Peyer's patch (tissue), 4 donors: ENCODE data around the gene LRCOL1.

Experiments
- POLR2A ChIP-seq, 2 donors: fragments of 450-650 bp; IDR thresholded peaks; one replicate each; pipeline ENCODE4 v1.5.1; 2017; ENCODE audit warnings: antibody characterized with exemption in 2 of 2, mild to moderate bottlenecking in 2 of 2, moderate library complexity in 2 of 2
- TF ChIP-seq, protein P1 (sequence below), 6 experiments: fragments of 450-650 bp in 4 of 6; fragments of 200-600 bp in 2 of 6; sonication (generic) in 1 of 6; IDR thresholded peaks; one replicate each; pipeline ENCODE4 v1.5.1; 2017 to 2019; ENCODE audit warnings: antibody characterized with exemption in 6 of 6, mild to moderate bottlenecking in 3 of 6, moderate library complexity in 1 of 6

DNA sequence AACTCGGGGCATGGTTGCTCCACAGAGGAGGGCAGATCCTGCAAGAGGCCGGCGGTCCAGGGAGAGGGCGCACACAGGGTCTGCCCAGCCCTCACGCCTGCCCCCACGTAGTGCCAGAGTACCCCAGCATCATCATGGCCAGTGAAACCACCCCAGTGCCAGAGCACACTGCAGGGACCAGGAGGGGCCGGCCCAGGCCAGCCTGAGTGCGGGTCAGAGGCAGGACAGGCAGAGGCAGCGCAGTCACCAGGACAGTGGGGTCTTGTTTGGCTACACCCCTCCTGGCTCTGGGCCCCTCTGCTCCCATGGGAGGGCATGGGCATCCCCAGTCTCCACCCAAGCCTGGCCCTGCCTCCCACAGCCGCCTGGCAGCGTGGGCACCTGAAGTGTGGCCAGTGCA, 34.7 kb downstream of the LRCOL1 start:
- TF ChIP-seq, protein P1, sequence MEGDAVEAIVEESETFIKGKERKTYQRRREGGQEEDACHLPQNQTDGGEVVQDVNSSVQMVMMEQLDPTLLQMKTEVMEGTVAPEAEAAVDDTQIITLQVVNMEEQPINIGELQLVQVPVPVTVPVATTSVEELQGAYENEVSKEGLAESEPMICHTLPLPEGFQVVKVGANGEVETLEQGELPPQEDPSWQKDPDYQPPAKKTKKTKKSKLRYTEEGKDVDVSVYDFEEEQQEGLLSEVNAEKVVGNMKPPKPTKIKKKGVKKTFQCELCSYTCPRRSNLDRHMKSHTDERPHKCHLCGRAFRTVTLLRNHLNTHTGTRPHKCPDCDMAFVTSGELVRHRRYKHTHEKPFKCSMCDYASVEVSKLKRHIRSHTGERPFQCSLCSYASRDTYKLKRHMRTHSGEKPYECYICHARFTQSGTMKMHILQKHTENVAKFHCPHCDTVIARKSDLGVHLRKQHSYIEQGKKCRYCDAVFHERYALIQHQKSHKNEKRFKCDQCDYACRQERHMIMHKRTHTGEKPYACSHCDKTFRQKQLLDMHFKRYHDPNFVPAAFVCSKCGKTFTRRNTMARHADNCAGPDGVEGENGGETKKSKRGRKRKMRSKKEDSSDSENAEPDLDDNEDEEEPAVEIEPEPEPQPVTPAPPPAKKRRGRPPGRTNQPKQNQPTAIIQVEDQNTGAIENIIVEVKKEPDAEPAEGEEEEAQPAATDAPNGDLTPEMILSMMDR (IDR thresholded peaks at IDR 0.05) = no peak
- no peak for TF ChIP-seq POLR2A (IDR thresholded peaks at IDR 0.05)
